Endothelial cell of umbilical vein (primary cell): ENCODE measurements around the gene IPO5. TPM values are rescaled to one million over a fixed set of nuclear protein-coding genes. Genes with fewer than 3 reads are reported as not detected.

ENCODE experiments used
- BruUV-seq: library from RNA; stranded (reverse); fragments of 400-500 nt; replicated peaks from 2 replicates; lab custom pipeline; 2021; lab: Mats Ljungman, UMichigan
- CTCF ChIA-PET: fragments of 300-600, 350-600 bp; sonication (Branson Sonifier 250); formaldehyde crosslinking; loops from one replicate; lab custom pipeline; 2021; ENCODE audit warnings: antibody characterized with exemption, inconsistent platforms; lab: Charles Lee
- POLR2A ChIA-PET: fragments of 300-600, 350-600 bp; sonication (Branson Sonifier 250); formaldehyde crosslinking; loops from one replicate; lab custom pipeline; 2021; ENCODE audit warnings: antibody characterized with exemption, inconsistent platforms; lab: Charles Lee
- DNase-seq: peaks from one replicate; pipeline ENCODE4 v3.0.0-alpha.2; 2011; ENCODE audit warnings: low read depth, low spot score
- FAIRE-seq: peaks from 2 replicates; lab custom pipeline; 2011; peaks lifted over from hg19 to GRCh38; lab: Jason Lieb, UNC
- H2AFZ ChIP-seq: 2 replicates; pipeline ENCODE4 v1.6.0; 2012; ENCODE audit warnings: low read depth, low read length, control low read depth, inconsistent platforms
- H3K27ac ChIP-seq: 2 replicates; pipeline ENCODE4 v1.5.1; 2011; ENCODE audit warnings: low read depth, mild to moderate bottlenecking, control low read depth, low read length, moderate library complexity; ENCODE audit not compliant: insufficient read depth
- H3K27me3 ChIP-seq, 2 experiments: 2 replicates each; pipeline versions ENCODE4 v1.6.0 to v1.6.1; 2011; ENCODE audit warnings: low read length in 2 of 2, mixed read lengths in 1 of 2; ENCODE audit not compliant: control insufficient read depth in 2 of 2, insufficient read depth in 2 of 2
- H3K36me3 ChIP-seq, 2 experiments: 2 replicates in 1 of 2; 3 replicates in 1 of 2; pipeline ENCODE4 v1.5.1; 2011; ENCODE audit warnings: low read length in 2 of 2, mild to moderate bottlenecking in 1 of 2, moderate library complexity in 1 of 2; ENCODE audit not compliant: control insufficient read depth in 2 of 2, insufficient read depth in 2 of 2; ENCODE audit errors: extremely low read depth in 1 of 2
- H3K4me1 ChIP-seq: 3 replicates; pipeline ENCODE4 v1.5.1; 2011; ENCODE audit warnings: mild to moderate bottlenecking, low read length; ENCODE audit not compliant: control insufficient read depth, insufficient read depth; ENCODE audit errors: extremely low read depth
- H3K4me2 ChIP-seq: 2 replicates; pipeline ENCODE4 v1.6.1; 2011; ENCODE audit warnings: low read length, control low read depth, mixed read lengths; ENCODE audit not compliant: insufficient read depth
- H3K4me3 ChIP-seq, 3 experiments: fragments of 200-600 bp in 1 of 3; sonication (generic), shearing (Covaris generic) in 1 of 3; replicated peaks in 1 of 3; 2 replicates each; pipeline ENCODE4 v1.5.1; 2011 to 2016; ENCODE audit warnings: control low read depth in 3 of 3, low read length in 3 of 3, mild to moderate bottlenecking in 2 of 3, inconsistent platforms in 1 of 3, low read depth in 1 of 3, moderate library complexity in 1 of 3; ENCODE audit not compliant: insufficient read depth in 1 of 3
- H3K79me2 ChIP-seq: 2 replicates; pipeline ENCODE4 v1.6.0; 2012; ENCODE audit warnings: low read length, inconsistent platforms; ENCODE audit not compliant: control insufficient read depth, insufficient read depth
- H3K9ac ChIP-seq: replicated peaks from 2 replicates; pipeline ENCODE3; 2011; ENCODE audit warnings: low read length, control low read depth; ENCODE audit not compliant: insufficient read depth; ENCODE audit errors: extremely low read depth
- H3K9me1 ChIP-seq: replicated peaks from 3 replicates; pipeline ENCODE4 v1.6.0; 2011; ENCODE audit warnings: mild to moderate bottlenecking, low read length; ENCODE audit not compliant: control insufficient read depth, insufficient read depth; ENCODE audit errors: extremely low read depth
- H3K9me3 ChIP-seq: replicated peaks from 2 replicates; pipeline ENCODE4 v1.5.1; 2012; ENCODE audit warnings: low read length, inconsistent platforms; ENCODE audit not compliant: control insufficient read depth, insufficient read depth
- H4K20me1 ChIP-seq: replicated peaks from 2 replicates; pipeline ENCODE3; 2011; ENCODE audit warnings: mild to moderate bottlenecking, low read length; ENCODE audit not compliant: control insufficient read depth, insufficient read depth; ENCODE audit errors: extremely low read depth
- CTCF ChIP-seq, 2 donors: IDR thresholded peaks; 1 replicate in 1 of 2; 2 replicates in 1 of 2; pipeline ENCODE4 v1.5.1; 2011; ENCODE audit warnings: low read length in 2 of 2, mild to moderate bottlenecking in 2 of 2, moderate library complexity in 2 of 2, control low read depth in 1 of 2, inconsistent platforms in 1 of 2, low read depth in 1 of 2; ENCODE audit not compliant: insufficient read depth in 1 of 2; ENCODE audit errors: extremely low read depth in 1 of 2
- EZH2 ChIP-seq: IDR thresholded peaks from 2 replicates; pipeline ENCODE4 v1.6.1; 2012; ENCODE audit warnings: borderline replicate concordance, low read depth, mild to moderate bottlenecking, moderate library complexity, low read length, inconsistent platforms; ENCODE audit not compliant: severe bottlenecking
- FOS ChIP-seq: IDR thresholded peaks from 2 replicates; pipeline ENCODE4 v1.6.1; 2011; ENCODE audit warnings: mild to moderate bottlenecking, low read length, moderate library complexity, borderline replicate concordance; ENCODE audit not compliant: insufficient read depth
- GATA2 ChIP-seq: IDR thresholded peaks from 2 replicates; pipeline ENCODE4 v1.7.0; 2011; ENCODE audit warnings: low read depth, mild to moderate bottlenecking, moderate library complexity, mixed read lengths, low read length; ENCODE audit not compliant: insufficient read length, insufficient read depth
- JUN ChIP-seq: IDR thresholded peaks from 2 replicates; pipeline ENCODE4 v1.6.1; 2011; ENCODE audit warnings: borderline replicate concordance, low read depth; ENCODE audit not compliant: insufficient read length, insufficient read depth
- MAX ChIP-seq: IDR thresholded peaks from 2 replicates; pipeline ENCODE4 v1.6.1; 2011; ENCODE audit not compliant: insufficient read depth, insufficient read length
- MYC ChIP-seq: IDR thresholded peaks from one replicate; pipeline ENCODE4 v1.6.1; 2011; ENCODE audit warnings: mild to moderate bottlenecking, low read depth, low read length
- POLR2A ChIP-seq: IDR thresholded peaks from 2 replicates; pipeline ENCODE4 v1.6.1; 2012; ENCODE audit warnings: low read depth, mild to moderate bottlenecking, control low read depth, low read length
- POLR2AphosphoS5 ChIP-seq: IDR thresholded peaks from 2 replicates; pipeline ENCODE4 v1.6.1; 2012; ENCODE audit warnings: low read depth, mild to moderate bottlenecking, control low read depth, low read length, moderate library complexity; ENCODE audit not compliant: insufficient read depth
- dilution Hi-C: fragments of 300-500 bp; cut with MboI; formaldehyde crosslinking; loops from one replicate; pipeline ENCODE4 v1.15.0; 2019; ENCODE audit warnings: low sequenced_read_pairs; ENCODE audit not compliant: extremely low pct_ligation_motif_present
- intact Hi-C: fragments of 100-400 bp; cut with micrococcal nuclease; formaldehyde crosslinking; loops from one replicate; pipeline ENCODE4 v1.10.0; 2022
- polyA plus RNA-seq, 4 experiments: library from polyadenylated mRNA; depleted of rRNA in 3 of 4; stranded (reverse) in 3 of 4; unstranded in 1 of 4; fragments of >200 nt; gene quantifications; 2 replicates each; pipeline versions ENCODE4 v1.2.1 to v1.2.3, GENCODE V29; 2011 to 2012; ENCODE audit warnings: missing spikeins in 1 of 4
- total RNA-seq: library from RNA; stranded (reverse); gene quantifications from 2 replicates; pipeline ENCODE4 v1.2.3, GENCODE V29; 2021

IPO5 gene
- total and polyA plus RNA-seq, 2 donors (not counting 3 experiments of a cell fraction or from before 2014, with no cell fraction given) = 50.4 to 183 TPM

- Histone ChIP-seq H2AFZ (no peak overlapping the region), H3K79me2 (no peaks in the 10 kb centered on the region), H3K4me2 (no peak overlapping the region), H3K27ac (no peak overlapping the region), H3K9me3 (no peaks in the 10 kb centered on the region), H3K9me1 (no peaks in the 10 kb centered on the region), H4K20me1 (no peaks in the 10 kb centered on the region), H3K4me3 (no peak overlapping the region), H3K36me3 (no peaks in the 10 kb centered on the region), H3K9ac (no peak overlapping the region), H3K4me1 (no peaks in the 10 kb centered on the region), H3K27me3 (no peaks in the 10 kb centered on the region)
- no TSS peak for BruUV-seq
- dilution Hi-C loops (no loop called here), intact Hi-C loops (no loop called here)
- CTCF ChIA-PET = interaction anchor here (2.7 kb wide), 1 partner anchor 7 kb away, joined by 7 read pairs; no protein-coding TSS in a partner anchor
- FAIRE-seq (no peak), DNase-seq (no peak)
- POLR2A ChIA-PET = no interaction called here
- no peak for TF ChIP-seq JUN
- no peak for TF ChIP-seq FOS
- no peak for TF ChIP-seq EZH2
- no peak for TF ChIP-seq POLR2AphosphoS5
- no peak for TF ChIP-seq GATA2
- TF ChIP-seq CTCF (IDR thresholded peaks at IDR 0.05; ENCODE audit: extremely low read depth in 1 of 2, insufficient read depth in 1 of 2, low read depth in 1 of 2, low read length in 2 of 2) = no peak
- TF ChIP-seq POLR2A = no peak
- TF ChIP-seq MAX = no peak
- TF ChIP-seq MYC = no peak
These were observed 87.8 kb downstream of the IPO5 start for GRCh38 chr13:98041081-98041820.
